ENCODE measurements around the gene SMYD3.

DNA sequence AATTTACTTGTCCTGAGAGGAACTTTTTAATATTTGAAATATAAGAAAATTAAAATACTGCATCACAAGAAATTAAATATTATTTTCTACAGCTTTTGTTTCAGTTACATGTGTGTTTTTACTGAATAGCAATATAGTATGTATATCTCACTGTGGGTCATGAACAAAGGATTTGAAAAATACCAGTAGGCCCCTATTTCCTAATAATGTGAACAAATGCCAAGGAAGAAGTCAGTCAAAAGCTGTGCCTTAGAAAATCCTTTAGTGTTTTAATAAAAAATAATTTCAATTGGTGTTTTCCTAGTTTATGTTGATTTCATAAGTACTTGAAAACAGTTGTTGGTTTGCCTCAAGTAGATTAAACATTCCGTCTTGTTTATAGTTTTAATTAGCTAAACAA lies 46.7 kb downstream of the SMYD3 start:
- TF ChIP-seq TCF7L2 (IDR thresholded peaks at IDR 0.05; ENCODE audit: low read depth, low read length), result no peak
- TF ChIP-seq, protein P1, sequence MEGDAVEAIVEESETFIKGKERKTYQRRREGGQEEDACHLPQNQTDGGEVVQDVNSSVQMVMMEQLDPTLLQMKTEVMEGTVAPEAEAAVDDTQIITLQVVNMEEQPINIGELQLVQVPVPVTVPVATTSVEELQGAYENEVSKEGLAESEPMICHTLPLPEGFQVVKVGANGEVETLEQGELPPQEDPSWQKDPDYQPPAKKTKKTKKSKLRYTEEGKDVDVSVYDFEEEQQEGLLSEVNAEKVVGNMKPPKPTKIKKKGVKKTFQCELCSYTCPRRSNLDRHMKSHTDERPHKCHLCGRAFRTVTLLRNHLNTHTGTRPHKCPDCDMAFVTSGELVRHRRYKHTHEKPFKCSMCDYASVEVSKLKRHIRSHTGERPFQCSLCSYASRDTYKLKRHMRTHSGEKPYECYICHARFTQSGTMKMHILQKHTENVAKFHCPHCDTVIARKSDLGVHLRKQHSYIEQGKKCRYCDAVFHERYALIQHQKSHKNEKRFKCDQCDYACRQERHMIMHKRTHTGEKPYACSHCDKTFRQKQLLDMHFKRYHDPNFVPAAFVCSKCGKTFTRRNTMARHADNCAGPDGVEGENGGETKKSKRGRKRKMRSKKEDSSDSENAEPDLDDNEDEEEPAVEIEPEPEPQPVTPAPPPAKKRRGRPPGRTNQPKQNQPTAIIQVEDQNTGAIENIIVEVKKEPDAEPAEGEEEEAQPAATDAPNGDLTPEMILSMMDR (IDR thresholded peaks at IDR 0.05), result no peak
- TF ChIP-seq POLR2AphosphoS5 (IDR thresholded peaks at IDR 0.05; ENCODE audit: low read depth, low read length), result no peak

All from Panc1 (cell line).